GM12878 (cell line): ENCODE results near the gene ZNF689. TPM values are rescaled to one million over a fixed set of nuclear protein-coding genes. Genes with fewer than 3 reads are reported as not detected.

ENCODE experiments used
- ATAC-seq: fragments of 200-7000 bp; cut with Tn5 transposase; 3 replicates; pipeline ENCODE4 v1.9.1; 2020; ENCODE audit warnings: mild to moderate bottlenecking, moderate library complexity
- BruUV-seq: library from RNA; stranded (reverse); fragments of 400-500 nt; replicated peaks from 2 replicates; lab custom pipeline; 2021; lab: Mats Ljungman, UMichigan
- CTCF ChIA-PET: fragments of 300-600 bp; sonication (Branson Sonifier 250); formaldehyde crosslinking; extraction: SDS; loops from one replicate; lab custom pipeline; 2021; ENCODE audit warnings: inconsistent platforms; lab: Yijun Ruan, JAX
- POLR2A ChIA-PET: fragments of 350-600 bp; formaldehyde crosslinking; extraction: SDS; loops from one replicate; lab custom pipeline; 2021; ENCODE audit warnings: inconsistent platforms; lab: Charles Lee
- RAD21 ChIA-PET: fragments of 300-600 bp; sonication (Branson Sonifier 250); formaldehyde crosslinking; loops from one replicate; lab custom pipeline; 2023; ENCODE audit warnings: antibody characterized with exemption; ENCODE audit not compliant: unreplicated experiment; lab: Charles Lee
- SMC1A ChIA-PET: fragments of 300-600 bp; sonication (Branson Sonifier 250); formaldehyde crosslinking; loops from one replicate; lab custom pipeline; 2023; ENCODE audit not compliant: unreplicated experiment, uncharacterized antibody; lab: Charles Lee
- DNase-seq: peaks from one replicate; pipeline ENCODE4 v3.0.0-alpha.2; 2011; ENCODE audit warnings: low read depth, low spot score
- FAIRE-seq: peaks from 3 replicates; lab custom pipeline; 2011; peaks lifted over from hg19 to GRCh38; lab: Jason Lieb, UNC
- H2AFZ ChIP-seq: 2 replicates; pipeline ENCODE4 v1.6.0; 2011; ENCODE audit warnings: low read depth, low read length, control low read depth; ENCODE audit not compliant: control insufficient read depth
- H3K27ac ChIP-seq: 2 replicates; pipeline ENCODE4 v1.5.1; 2011; ENCODE audit warnings: control low read depth; ENCODE audit not compliant: control insufficient read depth, insufficient read depth
- H3K27me3 ChIP-seq, 2 experiments: replicated peaks in 1 of 2; 2 replicates each; pipeline versions ENCODE4 v1.6.0 to v1.6.1; 2011; ENCODE audit warnings: low read length in 1 of 2; ENCODE audit not compliant: control insufficient read depth in 2 of 2, insufficient read depth in 2 of 2
- H3K36me3 ChIP-seq, 2 experiments: 2 replicates each; pipeline ENCODE4 v1.5.1; 2011; ENCODE audit warnings: low read length in 1 of 2; ENCODE audit not compliant: control insufficient read depth in 2 of 2, insufficient read depth in 2 of 2
- H3K4me1 ChIP-seq: 2 replicates; pipeline ENCODE4 v1.6.1; 2011; ENCODE audit warnings: mild to moderate bottlenecking, low read length, moderate library complexity, mixed read lengths; ENCODE audit not compliant: control insufficient read depth, insufficient read depth
- H3K4me2 ChIP-seq: 2 replicates; pipeline ENCODE4 v1.6.0; 2011; ENCODE audit warnings: control low read depth; ENCODE audit not compliant: control insufficient read depth, insufficient read depth
- H3K4me3 ChIP-seq: fragments of 200-600 bp; sonication (generic); 2 replicates; pipeline ENCODE4 v1.5.1; 2016
- H3K79me2 ChIP-seq: 2 replicates; pipeline ENCODE4 v1.6.0; 2011; ENCODE audit warnings: low read length; ENCODE audit not compliant: control insufficient read depth, insufficient read depth
- H3K9ac ChIP-seq: 2 replicates; pipeline ENCODE4 v1.8.0; 2011; ENCODE audit warnings: low read length, control low read depth, mixed read lengths; ENCODE audit not compliant: control insufficient read depth, insufficient read depth
- H3K9me3 ChIP-seq: replicated peaks from 3 replicates; pipeline ENCODE4 v1.5.1; 2011; ENCODE audit warnings: mild to moderate bottlenecking, low read length; ENCODE audit not compliant: control insufficient read depth, insufficient read depth
- H4K20me1 ChIP-seq: 2 replicates; pipeline ENCODE4 v1.6.0; 2011; ENCODE audit not compliant: control insufficient read depth, insufficient read depth
- BCL3 ChIP-seq: IDR thresholded peaks from 2 replicates; pipeline ENCODE4 v1.6.1; 2011; ENCODE audit warnings: borderline replicate concordance, low read depth, mild to moderate bottlenecking, moderate library complexity, low read length; ENCODE audit not compliant: insufficient read depth, poor library complexity, severe bottlenecking
- CBFB ChIP-seq: IDR thresholded peaks from 2 replicates; pipeline ENCODE4 v1.6.1; 2016; ENCODE audit warnings: antibody characterized with exemption, low read depth
- CHD4 ChIP-seq: fragments of 200-600 bp; sonication (generic); IDR thresholded peaks from 2 replicates; pipeline ENCODE4 v1.6.1; 2016; ENCODE audit warnings: mild to moderate bottlenecking
- ELK1 ChIP-seq: IDR thresholded peaks from 2 replicates; pipeline ENCODE4 v1.6.1; 2012; ENCODE audit warnings: low read depth, low read length, improper control_type of control experiment
- FOS ChIP-seq: IDR thresholded peaks from 3 replicates; pipeline ENCODE4 v1.6.1; 2011; ENCODE audit warnings: borderline replicate concordance; ENCODE audit not compliant: insufficient read length; ENCODE audit errors: extremely low read depth
- MEF2A ChIP-seq: IDR thresholded peaks from 2 replicates; pipeline ENCODE4 v1.6.1; 2011; ENCODE audit warnings: low read depth, mild to moderate bottlenecking, low read length, moderate library complexity; ENCODE audit not compliant: insufficient read depth
- NFYA ChIP-seq: IDR thresholded peaks from 2 replicates; pipeline ENCODE4 v1.6.1; 2011; ENCODE audit warnings: low read depth, mild to moderate bottlenecking, low read length, improper control_type of control experiment, borderline replicate concordance
- WGBS: methylation state at CpG from one replicate; pipeline ENCODE4 v1.1.6; 2016; ENCODE audit warnings: low lambda C conversion rate; ENCODE audit not compliant: insufficient replicate concordance, insufficient coverage; ENCODE audit errors: missing lambda C conversion rate; 5-methylcytosine and 5-hydroxymethylcytosine counted together
- in situ Hi-C: fragments of 300-500 bp; cut with MboI; formaldehyde crosslinking; loops from 9 replicates; pipeline ENCODE4 v1.14.3; 2018; ENCODE audit warnings: mixed read lengths
- intact Hi-C: fragments of 100-400 bp; cut with micrococcal nuclease; formaldehyde crosslinking; loops from one replicate; pipeline ENCODE4 v1.14.2; 2022; ENCODE audit not compliant: unreplicated experiment
- polyA plus RNA-seq, 11 experiments: library from polyadenylated mRNA; depleted of rRNA in 4 of 11; unstranded in 6 of 11; stranded (reverse) in 5 of 11; fragments of >200 nt; fragmentation: Nextera tagmentation in 4 of 11; fragmentation: Illumina TruSeq in 1 of 11; extraction: Ambion mirVana in 4 of 11; extraction: Trizol in 1 of 11; gene quantifications; 1 replicate in 1 of 11; 2 replicates in 10 of 11; pipeline versions ENCODE4 v1.2.1 to v1.2.3, GENCODE V29; 2011 to 2016; ENCODE audit warnings: inconsistent platforms in 2 of 11, missing spikeins in 2 of 11, low read depth in 1 of 11
- total RNA-seq, 4 experiments: library from RNA; depleted of rRNA in 3 of 4; stranded (reverse); fragments of >200 nt in 3 of 4; fragmentation: Illumina TruSeq in 1 of 4; extraction: Trizol in 1 of 4; gene quantifications; 2 replicates each; pipeline versions ENCODE4 v1.2.1 to v1.2.3, GENCODE V29; 2013 to 2021
- TF ChIP-seq, protein P1 (sequence below): IDR thresholded peaks from 2 replicates; pipeline ENCODE4 v1.6.1; 2011; ENCODE audit warnings: mild to moderate bottlenecking, low read depth, low read length, moderate library complexity; ENCODE audit not compliant: insufficient replicate concordance

The ZNF689 gene
- total and polyA plus RNA-seq, 10 of the 15 experiments (the other 5 are each of a cell fraction or from before 2014, with no cell fraction given): 4.7 to 13.2 (median 8.5) TPM

GRCh38 chr16:30569281-30569680, 40.9 kb downstream of the ZNF689 start:
- CTCF ChIA-PET: interaction anchor here (2.6 kb wide), 1 partner anchor 34 kb away, joined by 19 read pairs; no protein-coding TSS in a partner anchor
- in situ Hi-C loops: no loop called here
- ATAC-seq (no peak), FAIRE-seq (no peak), DNase-seq (no peak)
- intact Hi-C loops: no loop called here
- POLR2A ChIA-PET: interaction anchor here (0.7 to 1.7 kb wide), 3 partner anchors 11 to 33 kb away, joined by 3 to 8 read pairs (median 6); partner anchors contain the start of gene ZNF764
- Histone ChIP-seq H3K27ac (peak overlapping the region; percentile 78), H4K20me1 (no peaks in the 10 kb centered on the region), H3K27me3 (no peaks in the 10 kb centered on the region), H3K4me1 (peaks cover 27% of the 10 kb centered on the region), H3K4me3 (no peak overlapping the region), H3K9ac (no peak overlapping the region), H3K4me2 (no peak overlapping the region; the same call in 1 of the 2 replicates), H3K9me3 (no peaks in the 10 kb centered on the region), H3K36me3 (no peaks in the 10 kb centered on the region; a peak in 1 of 4 replicates), H2AFZ (no peak overlapping the region), H3K79me2 (peaks cover 11% of the 10 kb centered on the region)
- no TSS peak for BruUV-seq
- RAD21 ChIA-PET: interaction anchor here (1.2 to 4.4 kb wide), 4 partner anchors 12 to 151 kb away, joined by 3 to 22 read pairs (median 16); partner anchors contain the start of genes DCTPP1, ZNF747 and ZNF764
- WGBS: 97% methylated on average over 3 of the region's 3 CpGs
- TF ChIP-seq NFYA: no peak
- TF ChIP-seq, protein P1, sequence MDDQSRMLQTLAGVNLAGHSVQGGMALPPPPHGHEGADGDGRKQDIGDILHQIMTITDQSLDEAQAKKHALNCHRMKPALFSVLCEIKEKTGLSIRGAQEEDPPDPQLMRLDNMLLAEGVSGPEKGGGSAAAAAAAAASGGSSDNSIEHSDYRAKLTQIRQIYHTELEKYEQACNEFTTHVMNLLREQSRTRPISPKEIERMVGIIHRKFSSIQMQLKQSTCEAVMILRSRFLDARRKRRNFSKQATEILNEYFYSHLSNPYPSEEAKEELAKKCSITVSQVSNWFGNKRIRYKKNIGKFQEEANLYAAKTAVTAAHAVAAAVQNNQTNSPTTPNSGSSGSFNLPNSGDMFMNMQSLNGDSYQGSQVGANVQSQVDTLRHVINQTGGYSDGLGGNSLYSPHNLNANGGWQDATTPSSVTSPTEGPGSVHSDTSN: no peak
- no peak for TF ChIP-seq MEF2A
- TF ChIP-seq FOS: no peak
- TF ChIP-seq CHD4: no peak
- no peak for TF ChIP-seq BCL3
- no peak for TF ChIP-seq CBFB
- no peak for TF ChIP-seq ELK1
- SMC1A ChIA-PET: interaction anchor here (1.2 to 1.9 kb wide), 5 partner anchors 11 to 139 kb away, joined by 3 to 12 read pairs (median 4); partner anchors contain the start of genes DCTPP1 and ZNF764
